B cell (primary cell): Measurements from ENCODE around the gene DHRS4L2. TPM values are rescaled to one million over a fixed set of nuclear protein-coding genes. Genes with fewer than 3 reads are reported as not detected.

Experiments used
- ATAC-seq: fragments of 200-7000 bp; cut with Tn5 transposase; one replicate; pipeline ENCODE4 v1.10.0; 2021; ENCODE audit warnings: low read depth, mild to moderate bottlenecking, moderate number of reproducible peaks, moderate library complexity
- CTCF ChIA-PET: fragments of 350-600 bp; sonication (Branson Sonifier 250); formaldehyde crosslinking; loops from one replicate; lab custom pipeline; 2021; ENCODE audit warnings: antibody characterized with exemption, inconsistent platforms; lab: Charles Lee
- POLR2A ChIA-PET: fragments of 350-600 bp; sonication (Branson Sonifier 250); formaldehyde crosslinking; loops from one replicate; lab custom pipeline; 2021; ENCODE audit warnings: antibody characterized with exemption; lab: Charles Lee
- DNase-seq: peaks from one replicate; pipeline ENCODE4 v3.0.0; 2013
- H2AFZ ChIP-seq: 2 replicates; pipeline ENCODE4 v1.6.1; 2012; ENCODE audit warnings: mild to moderate bottlenecking, low read depth, low read length; ENCODE audit not compliant: insufficient read depth, poor library complexity, severe bottlenecking
- H3K27ac ChIP-seq, 2 donors: 1 replicate in 1 of 2; 2 replicates in 1 of 2; pipeline ENCODE4 v1.5.1; 2012 to 2013; ENCODE audit warnings: low read length in 2 of 2, mild to moderate bottlenecking in 2 of 2, moderate library complexity in 1 of 2
- H3K27me3 ChIP-seq, 4 experiments: fragments of 200-600 bp in 1 of 4; sonication (generic) in 1 of 4; replicated peaks in 1 of 4; 1 replicate in 2 of 4; 2 replicates in 2 of 4; pipeline versions ENCODE4 v1.6.1 to v1.7.0; 2013 to 2016; ENCODE audit warnings: low read length in 3 of 4, mild to moderate bottlenecking in 2 of 4, mixed read lengths in 1 of 4, moderate library complexity in 1 of 4; ENCODE audit not compliant: insufficient read depth in 4 of 4, control insufficient read depth in 3 of 4; ENCODE audit errors: control extremely low read depth in 1 of 4
- H3K36me3 ChIP-seq, 2 experiments: replicated peaks in 1 of 2; 1 replicate in 1 of 2; 2 replicates in 1 of 2; pipeline versions ENCODE4 v1.6.1 to v1.7.1; 2013; ENCODE audit warnings: low read length in 1 of 2; ENCODE audit not compliant: insufficient read depth in 2 of 2, control insufficient read depth in 1 of 2; ENCODE audit errors: control extremely low read depth in 1 of 2, extremely low read depth in 1 of 2
- H3K4me1 ChIP-seq, 2 donors: fragments of 200-600 bp in 1 of 2; sonication (generic) in 1 of 2; 1 replicate in 1 of 2; 2 replicates in 1 of 2; pipeline versions ENCODE4 v1.5.1 to v1.6.1; 2013 to 2017; ENCODE audit warnings: low read length in 2 of 2; ENCODE audit not compliant: control insufficient read depth in 2 of 2, insufficient read depth in 2 of 2
- H3K4me2 ChIP-seq: replicated peaks from 2 replicates; pipeline ENCODE3; 2012; ENCODE audit warnings: mild to moderate bottlenecking, low read depth, low read length; ENCODE audit not compliant: poor library complexity, severe bottlenecking
- H3K4me3 ChIP-seq, 5 experiments: fragments of 200-600 bp in 1 of 5; sonication (generic) in 1 of 5; 1 replicate in 3 of 5; 2 replicates in 2 of 5; pipeline versions ENCODE4 v1.5.1 to v1.7.0; 2011 to 2016; ENCODE audit warnings: low read length in 4 of 5, mild to moderate bottlenecking in 4 of 5, low read depth in 2 of 5, control low read depth in 1 of 5, moderate library complexity in 1 of 5; ENCODE audit not compliant: insufficient read depth in 1 of 5; ENCODE audit errors: control extremely low read depth in 1 of 5, extremely low read depth in 1 of 5
- H3K79me2 ChIP-seq: fragments of 200-600 bp; sonication (generic); one replicate; pipeline ENCODE4 v1.6.0; 2016; ENCODE audit warnings: low read length; ENCODE audit not compliant: control insufficient read depth, insufficient read depth
- H3K9ac ChIP-seq: fragments of 200-600 bp; sonication (generic); 2 replicates; pipeline ENCODE4 v1.6.1; 2017; ENCODE audit warnings: mild to moderate bottlenecking, low read length, moderate library complexity
- H3K9me3 ChIP-seq, 3 donors: one replicate each; pipeline versions ENCODE4 v1.6.1 to v1.7.1; 2013; ENCODE audit warnings: low read length in 2 of 3; ENCODE audit not compliant: control insufficient read depth in 2 of 3, insufficient read depth in 1 of 3; ENCODE audit errors: control extremely low read depth in 1 of 3
- H4K20me1 ChIP-seq: 2 replicates; pipeline ENCODE4 v1.6.0; 2012; ENCODE audit warnings: mild to moderate bottlenecking, low read length; ENCODE audit not compliant: insufficient read depth, control insufficient read depth, poor library complexity, severe bottlenecking
- H3K27ac Mint-ChIP-seq: one replicate; pipeline ENCODE4 v1.8.0; 2021; ENCODE audit warnings: mixed read lengths
- H3K27me3 Mint-ChIP-seq: one replicate; pipeline ENCODE4 v1.8.0; 2021; ENCODE audit warnings: mixed read lengths
- H3K4me1 Mint-ChIP-seq: one replicate; pipeline ENCODE4 v1.8.0; 2021; ENCODE audit warnings: mixed read lengths
- H3K4me3 Mint-ChIP-seq: one replicate; pipeline ENCODE4 v1.8.0; 2021; ENCODE audit warnings: mixed read lengths
- H3K9me3 Mint-ChIP-seq: one replicate; pipeline ENCODE4 v1.8.0; 2022; ENCODE audit warnings: mixed read lengths; ENCODE audit not compliant: insufficient read depth
- EZH2 ChIP-seq: IDR thresholded peaks from 2 replicates; pipeline ENCODE4 v1.6.1; 2012; ENCODE audit warnings: borderline replicate concordance, low read depth, mild to moderate bottlenecking, moderate library complexity, low read length; ENCODE audit not compliant: insufficient read depth, poor library complexity, severe bottlenecking
- WGBS: methylation state at CpG from one replicate; pipeline ENCODE4 v1.1.5; 2013; ENCODE audit warnings: missing lambda C conversion rate; ENCODE audit not compliant: insufficient coverage; 5-methylcytosine and 5-hydroxymethylcytosine counted together
- intact Hi-C: fragments of 100-400 bp; cut with micrococcal nuclease; formaldehyde crosslinking; loops from one replicate; pipeline ENCODE4 v1.10.0; 2022
- polyA plus RNA-seq: library from polyadenylated mRNA; depleted of rRNA; stranded (reverse); fragments of >200 nt; gene quantifications from 2 replicates; pipeline ENCODE4 v1.2.3, GENCODE V29; 2012
- total RNA-seq, 2 donors: library from RNA; stranded (reverse); fragments of 120-200 nt in 1 of 2; gene quantifications; 1 replicate in 1 of 2; 2 replicates in 1 of 2; pipeline versions ENCODE4 v1.2.3 to v1.2.4, GENCODE V29; 2013 to 2022
- TF ChIP-seq, protein P1 (sequence below): fragments of 200-600 bp; IDR thresholded peaks from one replicate; pipeline ENCODE4 v1.8.0; 2022; ENCODE audit warnings: antibody characterized with exemption, mild to moderate bottlenecking

DHRS4L2 gene
- total and polyA plus RNA-seq, 2 donors (not counting 1 experiment from before 2014, with no cell fraction given), result 11.2 to 16.3 TPM

DNA sequence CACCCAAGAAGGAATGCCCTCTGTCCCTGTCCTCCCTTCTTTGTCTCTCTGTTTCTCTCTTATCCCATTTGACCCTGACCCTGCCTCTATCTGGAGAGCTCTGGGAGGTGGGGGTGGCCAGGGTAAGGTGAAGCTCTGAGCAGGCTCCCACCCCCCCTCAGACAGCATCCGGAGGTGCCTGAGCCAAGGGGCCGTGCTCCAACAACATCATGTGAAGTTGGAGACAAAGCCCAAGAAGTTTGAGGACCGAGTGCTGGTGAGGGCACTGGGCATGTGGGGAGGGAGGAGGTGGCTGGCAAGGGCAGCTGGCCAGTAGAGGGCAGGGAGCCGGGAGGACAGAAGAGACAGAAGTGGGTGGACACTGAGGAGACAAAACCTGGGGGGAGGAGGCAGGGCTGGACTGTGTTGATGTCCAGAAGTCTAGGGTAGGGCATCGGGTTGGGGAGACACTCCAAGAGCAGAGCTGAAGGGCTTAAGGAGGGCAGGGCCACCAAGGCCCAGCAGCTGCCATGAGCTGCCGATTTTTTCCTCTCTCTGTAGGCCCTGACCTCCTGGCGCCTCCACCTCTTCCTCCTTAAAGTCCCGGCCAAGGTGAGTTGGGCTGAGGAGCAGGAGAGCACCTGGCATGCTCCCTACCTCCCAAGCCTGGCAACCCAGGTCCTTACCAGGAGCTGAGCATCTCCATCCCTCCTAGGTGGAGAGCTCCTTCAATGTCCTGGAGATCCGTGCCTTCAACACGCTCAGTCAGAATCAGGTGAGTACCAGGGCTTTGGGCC is 65.0 kb downstream of the DHRS4L2 start:
- Histone ChIP-seq H2AFZ (no peak overlapping the region), H3K9me3 (peaks cover 0 to 3% (median 0%) of the 10 kb centered on the region in 3 donors), H3K9ac (no peak overlapping the region), H4K20me1 (no peaks in the 10 kb centered on the region), H3K79me2 (no peaks in the 10 kb centered on the region), H3K27me3 (peaks cover 0 to 31% (median 8%) of the 10 kb centered on the region in 4 experiments), H3K36me3 (no peaks in the 10 kb centered on the region), H3K27ac (no peak overlapping the region), H3K4me3 (no peak overlapping the region), H3K4me2 (no peak overlapping the region), H3K4me1 (peaks cover 16 to 26% of the 10 kb centered on the region in 2 donors)
- intact Hi-C loops, result loop anchor here (5.0 kb wide), 1 partner anchor 466 kb away; no protein-coding TSS in a partner anchor
- peak overlapping the region; percentile 83 for H3K4me3 Mint-ChIP-seq
- DNase-seq, result no peak
- H3K27ac Mint-ChIP-seq, result no peak overlapping the region
- POLR2A ChIA-PET, result interaction anchor here (0.6 to 0.8 kb wide), 2 partner anchors 37 to 189 kb away, joined by 3 to 8 read pairs; no protein-coding TSS in a partner anchor
- H3K9me3 Mint-ChIP-seq, result no peaks in the 10 kb centered on the region
- 99% methylated on average over 8 of the region's 10 CpGs for WGBS
- peaks cover 7% of the 10 kb centered on the region for H3K27me3 Mint-ChIP-seq
- ATAC-seq, result no peak
- TF ChIP-seq, protein P1, sequence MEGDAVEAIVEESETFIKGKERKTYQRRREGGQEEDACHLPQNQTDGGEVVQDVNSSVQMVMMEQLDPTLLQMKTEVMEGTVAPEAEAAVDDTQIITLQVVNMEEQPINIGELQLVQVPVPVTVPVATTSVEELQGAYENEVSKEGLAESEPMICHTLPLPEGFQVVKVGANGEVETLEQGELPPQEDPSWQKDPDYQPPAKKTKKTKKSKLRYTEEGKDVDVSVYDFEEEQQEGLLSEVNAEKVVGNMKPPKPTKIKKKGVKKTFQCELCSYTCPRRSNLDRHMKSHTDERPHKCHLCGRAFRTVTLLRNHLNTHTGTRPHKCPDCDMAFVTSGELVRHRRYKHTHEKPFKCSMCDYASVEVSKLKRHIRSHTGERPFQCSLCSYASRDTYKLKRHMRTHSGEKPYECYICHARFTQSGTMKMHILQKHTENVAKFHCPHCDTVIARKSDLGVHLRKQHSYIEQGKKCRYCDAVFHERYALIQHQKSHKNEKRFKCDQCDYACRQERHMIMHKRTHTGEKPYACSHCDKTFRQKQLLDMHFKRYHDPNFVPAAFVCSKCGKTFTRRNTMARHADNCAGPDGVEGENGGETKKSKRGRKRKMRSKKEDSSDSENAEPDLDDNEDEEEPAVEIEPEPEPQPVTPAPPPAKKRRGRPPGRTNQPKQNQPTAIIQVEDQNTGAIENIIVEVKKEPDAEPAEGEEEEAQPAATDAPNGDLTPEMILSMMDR, result no peak
- TF ChIP-seq EZH2, result no peak
- peaks cover 35% of the 10 kb centered on the region for H3K4me1 Mint-ChIP-seq
- CTCF ChIA-PET, result interaction anchor here (1.2 to 14.5 kb wide), 3 partner anchors 33 to 54 kb away, joined by 3 to 220 read pairs (median 198); partner anchors contain the start of gene PCK2

DNA sequence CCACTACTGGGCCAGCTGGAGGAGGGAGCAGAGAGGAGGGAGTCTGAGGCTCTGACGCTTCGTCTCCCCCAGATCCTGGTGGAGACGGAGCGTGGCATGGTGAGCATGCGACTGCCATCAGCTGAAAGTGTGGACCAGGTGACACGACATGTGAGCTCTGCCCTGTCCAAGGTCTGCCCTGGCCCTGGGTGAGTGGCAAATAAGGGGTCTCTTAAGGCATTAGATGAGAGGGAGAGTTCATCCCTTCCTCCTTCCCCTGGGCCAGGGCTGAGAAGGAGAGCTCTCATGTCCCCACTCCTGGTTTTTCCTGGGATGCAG is 65.6 kb downstream of the DHRS4L2 start:
- Mint-ChIP-seq H3K9me3 (no peaks in the 10 kb centered on the region), H3K27ac (no peak overlapping the region), H3K27me3 (peaks cover 7% of the 10 kb centered on the region), H3K4me3 (no peak overlapping the region), H3K4me1 (peaks cover 29% of the 10 kb centered on the region)
- no peak overlapping the region for H3K4me2 ChIP-seq
- peaks cover 0 to 3% (median 0%) of the 10 kb centered on the region in 3 donors for H3K9me3 ChIP-seq
- no peaks in the 10 kb centered on the region for H3K79me2 ChIP-seq
- ATAC-seq, result no peak
- DNase-seq, result no peak
- no peak for TF ChIP-seq EZH2
- TF ChIP-seq, protein P1, result no peak
- H3K4me3 ChIP-seq, result no peak overlapping the region
- no peak overlapping the region for H3K27ac ChIP-seq
- intact Hi-C loops, result loop anchor here (5.0 kb wide), 1 partner anchor 467 kb away; no protein-coding TSS in a partner anchor
- no peak overlapping the region for H2AFZ ChIP-seq
- POLR2A ChIA-PET, result interaction anchor here (0.8 kb wide), 1 partner anchor 36 kb away, joined by 3 read pairs; no protein-coding TSS in a partner anchor
- CTCF ChIA-PET, result interaction anchor here (1.2 to 14.5 kb wide), 3 partner anchors 32 to 53 kb away, joined by 3 to 220 read pairs (median 198); partner anchors contain the start of gene PCK2
- H3K4me1 ChIP-seq, result peaks cover 11 to 21% of the 10 kb centered on the region in 2 donors
- H3K36me3 ChIP-seq, result no peaks in the 10 kb centered on the region
- peaks cover 0 to 31% (median 8%) of the 10 kb centered on the region in 4 experiments for H3K27me3 ChIP-seq
- no peak overlapping the region for H3K9ac ChIP-seq
- H4K20me1 ChIP-seq, result no peaks in the 10 kb centered on the region
- WGBS, result 82% methylated on average over 6 of the region's 6 CpGs
